ENCODE measurements around the gene ERN1. TPM values are rescaled to one million over a fixed set of nuclear protein-coding genes. Genes with fewer than 3 reads are reported as not detected.

The ERN1 gene
- total and polyA plus RNA-seq, 2 of the 13 experiments (the other 11 are each of a cell fraction or from before 2014, with no cell fraction given) = 6.0 to 12.7 TPM

- peak; percentile 67 for TF ChIP-seq ZBED4 (CRISPR knock-in tag; IDR thresholded peaks at IDR 0.05; ENCODE audit: borderline replicate concordance)
- TF ChIP-seq ZNF253 (CRISPR knock-in tag; IDR thresholded peaks at IDR 0.05; ENCODE audit: borderline replicate concordance) = peak; percentile 86; the same call in 1 of the 2 replicates
- TF ChIP-seq, protein P1, sequence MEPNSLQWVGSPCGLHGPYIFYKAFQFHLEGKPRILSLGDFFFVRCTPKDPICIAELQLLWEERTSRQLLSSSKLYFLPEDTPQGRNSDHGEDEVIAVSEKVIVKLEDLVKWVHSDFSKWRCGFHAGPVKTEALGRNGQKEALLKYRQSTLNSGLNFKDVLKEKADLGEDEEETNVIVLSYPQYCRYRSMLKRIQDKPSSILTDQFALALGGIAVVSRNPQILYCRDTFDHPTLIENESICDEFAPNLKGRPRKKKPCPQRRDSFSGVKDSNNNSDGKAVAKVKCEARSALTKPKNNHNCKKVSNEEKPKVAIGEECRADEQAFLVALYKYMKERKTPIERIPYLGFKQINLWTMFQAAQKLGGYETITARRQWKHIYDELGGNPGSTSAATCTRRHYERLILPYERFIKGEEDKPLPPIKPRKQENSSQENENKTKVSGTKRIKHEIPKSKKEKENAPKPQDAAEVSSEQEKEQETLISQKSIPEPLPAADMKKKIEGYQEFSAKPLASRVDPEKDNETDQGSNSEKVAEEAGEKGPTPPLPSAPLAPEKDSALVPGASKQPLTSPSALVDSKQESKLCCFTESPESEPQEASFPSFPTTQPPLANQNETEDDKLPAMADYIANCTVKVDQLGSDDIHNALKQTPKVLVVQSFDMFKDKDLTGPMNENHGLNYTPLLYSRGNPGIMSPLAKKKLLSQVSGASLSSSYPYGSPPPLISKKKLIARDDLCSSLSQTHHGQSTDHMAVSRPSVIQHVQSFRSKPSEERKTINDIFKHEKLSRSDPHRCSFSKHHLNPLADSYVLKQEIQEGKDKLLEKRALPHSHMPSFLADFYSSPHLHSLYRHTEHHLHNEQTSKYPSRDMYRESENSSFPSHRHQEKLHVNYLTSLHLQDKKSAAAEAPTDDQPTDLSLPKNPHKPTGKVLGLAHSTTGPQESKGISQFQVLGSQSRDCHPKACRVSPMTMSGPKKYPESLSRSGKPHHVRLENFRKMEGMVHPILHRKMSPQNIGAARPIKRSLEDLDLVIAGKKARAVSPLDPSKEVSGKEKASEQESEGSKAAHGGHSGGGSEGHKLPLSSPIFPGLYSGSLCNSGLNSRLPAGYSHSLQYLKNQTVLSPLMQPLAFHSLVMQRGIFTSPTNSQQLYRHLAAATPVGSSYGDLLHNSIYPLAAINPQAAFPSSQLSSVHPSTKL (CRISPR knock-in tag; IDR thresholded peaks at IDR 0.05) = peak; percentile 70
- TF ChIP-seq, protein P2, sequence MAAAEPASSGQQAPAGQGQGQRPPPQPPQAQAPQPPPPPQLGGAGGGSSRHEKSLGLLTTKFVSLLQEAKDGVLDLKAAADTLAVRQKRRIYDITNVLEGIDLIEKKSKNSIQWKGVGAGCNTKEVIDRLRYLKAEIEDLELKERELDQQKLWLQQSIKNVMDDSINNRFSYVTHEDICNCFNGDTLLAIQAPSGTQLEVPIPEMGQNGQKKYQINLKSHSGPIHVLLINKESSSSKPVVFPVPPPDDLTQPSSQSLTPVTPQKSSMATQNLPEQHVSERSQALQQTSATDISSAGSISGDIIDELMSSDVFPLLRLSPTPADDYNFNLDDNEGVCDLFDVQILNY (CRISPR knock-in tag; conservative IDR thresholded peaks at IDR 0.05) = no peak
- TF ChIP-seq ZNF549 (CRISPR knock-in tag; IDR thresholded peaks at IDR 0.05) = no peak
- TF ChIP-seq, protein P3, sequence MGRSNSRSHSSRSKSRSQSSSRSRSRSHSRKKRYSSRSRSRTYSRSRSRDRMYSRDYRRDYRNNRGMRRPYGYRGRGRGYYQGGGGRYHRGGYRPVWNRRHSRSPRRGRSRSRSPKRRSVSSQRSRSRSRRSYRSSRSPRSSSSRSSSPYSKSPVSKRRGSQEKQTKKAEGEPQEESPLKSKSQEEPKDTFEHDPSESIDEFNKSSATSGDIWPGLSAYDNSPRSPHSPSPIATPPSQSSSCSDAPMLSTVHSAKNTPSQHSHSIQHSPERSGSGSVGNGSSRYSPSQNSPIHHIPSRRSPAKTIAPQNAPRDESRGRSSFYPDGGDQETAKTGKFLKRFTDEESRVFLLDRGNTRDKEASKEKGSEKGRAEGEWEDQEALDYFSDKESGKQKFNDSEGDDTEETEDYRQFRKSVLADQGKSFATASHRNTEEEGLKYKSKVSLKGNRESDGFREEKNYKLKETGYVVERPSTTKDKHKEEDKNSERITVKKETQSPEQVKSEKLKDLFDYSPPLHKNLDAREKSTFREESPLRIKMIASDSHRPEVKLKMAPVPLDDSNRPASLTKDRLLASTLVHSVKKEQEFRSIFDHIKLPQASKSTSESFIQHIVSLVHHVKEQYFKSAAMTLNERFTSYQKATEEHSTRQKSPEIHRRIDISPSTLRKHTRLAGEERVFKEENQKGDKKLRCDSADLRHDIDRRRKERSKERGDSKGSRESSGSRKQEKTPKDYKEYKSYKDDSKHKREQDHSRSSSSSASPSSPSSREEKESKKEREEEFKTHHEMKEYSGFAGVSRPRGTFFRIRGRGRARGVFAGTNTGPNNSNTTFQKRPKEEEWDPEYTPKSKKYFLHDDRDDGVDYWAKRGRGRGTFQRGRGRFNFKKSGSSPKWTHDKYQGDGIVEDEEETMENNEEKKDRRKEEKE (IDR thresholded peaks at IDR 0.05) = no peak
- TF ChIP-seq ZBTB8A (CRISPR knock-in tag; IDR thresholded peaks at IDR 0.05; ENCODE audit: borderline replicate concordance, low read depth) = no peak
- peak; percentile 87; the same call in 1 of the 2 replicates for TF ChIP-seq DMTF1 (CRISPR knock-in tag; IDR thresholded peaks at IDR 0.05)
- peak; percentile 98 for TF ChIP-seq ZFY (CRISPR knock-in tag; IDR thresholded peaks at IDR 0.05)
- TF ChIP-seq KLF13 (CRISPR knock-in tag; IDR thresholded peaks at IDR 0.05) = peak; percentile 96
- peak; percentile 92 for TF ChIP-seq ARNT2 (CRISPR knock-in tag; IDR thresholded peaks at IDR 0.05; ENCODE audit: low read depth)
- peak; percentile 60 for TF ChIP-seq ZEB1 (IDR thresholded peaks at IDR 0.05; ENCODE audit: insufficient replicate concordance, low read depth)
- peak; percentile 55; the same call in 1 of the 2 replicates for TF ChIP-seq NR2C2 (CRISPR knock-in tag; IDR thresholded peaks at IDR 0.05; ENCODE audit: borderline replicate concordance)
These were observed 15.9 kb upstream of the ERN1 start (continued) for GRCh38 chr17:64145751-64146417.

Data from HepG2 (cell line).